ENCODE data around the gene ERCC6L2. TPM values are rescaled to one million over a fixed set of nuclear protein-coding genes. Genes with fewer than 3 reads are reported as not detected.

Gene ERCC6L2
- total and polyA plus RNA-seq, 9 of the 15 experiments (the other 6 are each of a cell fraction or from before 2014, with no cell fraction given): 7.8 to 42.8 (median 23.6) TPM

DNA sequence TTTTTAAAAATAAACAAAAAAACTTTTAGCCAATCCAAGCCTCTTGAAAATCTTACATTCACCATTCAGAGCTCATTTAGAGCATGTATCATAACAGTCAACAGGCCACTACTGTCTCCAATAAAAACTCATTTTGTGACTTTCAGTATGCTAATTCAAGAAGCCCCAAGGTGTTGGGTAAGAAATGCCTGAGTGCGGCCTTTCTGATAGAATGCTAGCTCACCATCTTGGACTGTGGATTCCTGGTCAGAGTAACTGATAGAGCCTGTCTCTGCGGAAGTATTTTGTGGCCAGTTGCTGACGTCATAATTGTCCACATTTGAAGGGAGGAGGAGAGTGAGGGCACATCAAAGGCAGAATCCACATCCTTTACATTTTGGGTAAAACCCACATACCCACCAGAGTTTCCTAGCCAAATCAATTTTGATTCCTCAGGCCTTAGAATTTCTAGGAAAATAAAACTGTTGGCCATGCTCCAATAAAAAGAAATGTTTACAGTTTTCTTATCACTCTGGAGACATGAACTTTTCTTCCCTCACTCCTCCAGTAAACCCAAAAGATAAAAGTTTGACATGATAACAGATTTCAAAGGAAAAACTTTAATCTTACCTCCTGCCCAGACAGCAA lies 41.1 kb upstream of the ERCC6L2 start (continued):
- TF ChIP-seq ZBTB40 (IDR thresholded peaks at IDR 0.05) (peak; percentile 90), ZBTB40 (CRISPR knock-in tag; IDR thresholded peaks at IDR 0.05) (no peak), MCM7 (IDR thresholded peaks at IDR 0.05) (no peak), NBN (IDR thresholded peaks at IDR 0.05; ENCODE audit: low read depth) (peak; percentile 70; the same call in 1 of the 2 replicates), PPARD (CRISPR knock-in tag; IDR thresholded peaks at IDR 0.05) (no peak), WHSC1 (IDR thresholded peaks at IDR 0.05; ENCODE audit: low read length) (no peak), HDAC8 (tag; IDR thresholded peaks at IDR 0.05) (no peak), SLC30A9 (CRISPR knock-in tag; IDR thresholded peaks at IDR 0.05) (no peak), ZSCAN29 (IDR thresholded peaks at IDR 0.05) (no peak), FOXJ3 (CRISPR knock-in tag; IDR thresholded peaks at IDR 0.05) (no peak), PRPF4 (IDR thresholded peaks at IDR 0.05; ENCODE audit: insufficient read depth, low read depth, low read length, poor library complexity, severe bottlenecking) (no peak), ZNF583 (CRISPR knock-in tag; IDR thresholded peaks at IDR 0.05) (no peak), ZNF239 (CRISPR knock-in tag; IDR thresholded peaks at IDR 0.05) (no peak), ZNF75A (CRISPR knock-in tag; IDR thresholded peaks at IDR 0.05) (no peak), NFRKB (IDR thresholded peaks at IDR 0.05; ENCODE audit: low read depth) (peak; percentile 57; the same call in 1 of the 2 replicates), LEF1 (IDR thresholded peaks at IDR 0.05) (peak; percentile 71), BCL6 (CRISPR knock-in tag; IDR thresholded peaks at IDR 0.05) (peak; percentile 43; the same call in 1 of the 2 replicates), RBM22 (IDR thresholded peaks at IDR 0.05; ENCODE audit: low read depth, low read length, poor library complexity, severe bottlenecking) (no peak)
- TF ChIP-seq, protein P1, sequence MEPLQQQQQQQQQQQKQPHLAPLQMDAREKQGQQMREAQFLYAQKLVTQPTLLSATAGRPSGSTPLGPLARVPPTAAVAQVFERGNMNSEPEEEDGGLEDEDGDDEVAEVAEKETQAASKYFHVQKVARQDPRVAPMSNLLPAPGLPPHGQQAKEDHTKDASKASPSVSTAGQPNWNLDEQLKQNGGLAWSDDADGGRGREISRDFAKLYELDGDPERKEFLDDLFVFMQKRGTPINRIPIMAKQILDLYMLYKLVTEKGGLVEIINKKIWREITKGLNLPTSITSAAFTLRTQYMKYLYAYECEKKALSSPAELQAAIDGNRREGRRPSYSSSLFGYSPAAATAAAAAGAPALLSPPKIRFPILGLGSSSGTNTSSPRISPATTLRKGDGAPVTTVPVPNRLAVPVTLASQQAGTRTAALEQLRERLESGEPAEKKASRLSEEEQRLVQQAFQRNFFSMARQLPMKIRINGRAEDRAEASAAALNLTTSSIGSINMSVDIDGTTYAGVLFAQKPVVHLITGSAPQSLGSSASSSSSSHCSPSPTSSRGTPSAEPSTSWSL (CRISPR knock-in tag; IDR thresholded peaks at IDR 0.05; ENCODE audit: borderline replicate concordance): no peak

Measured in K562 (cell line).